ENCODE measurements around the gene DCLRE1C. TPM values are rescaled to one million over a fixed set of nuclear protein-coding genes. Genes with fewer than 3 reads are reported as not detected.

DCLRE1C gene
- total and polyA plus RNA-seq, 4 donors, result 0.93 to 9.9 (median 3.1) TPM

DNA sequence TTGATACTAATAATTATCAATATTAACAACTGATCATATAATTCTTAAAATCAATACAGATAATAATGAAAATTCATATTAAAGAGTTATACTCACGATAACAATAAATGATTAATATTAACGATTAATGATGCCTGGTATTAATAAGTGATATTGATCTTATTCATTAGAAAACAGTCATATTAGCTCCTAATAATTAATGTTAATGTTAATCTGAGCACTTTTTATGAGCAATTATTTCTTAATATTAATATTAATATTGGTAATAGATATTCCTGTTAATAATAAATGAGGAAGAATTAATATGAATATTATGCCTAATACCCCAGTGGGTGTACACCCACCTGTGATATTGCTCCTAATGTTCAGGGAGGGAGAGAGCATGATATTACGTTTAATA lies 28.8 kb upstream of the DCLRE1C start:
- Histone ChIP-seq H3K4me3 (ENCODE audit: low read depth in 1 of 3, low read length in 3 of 3) (no peak overlapping the region), H3K27ac (ENCODE audit: low read depth in 1 of 2, low read length in 2 of 2) (no peak overlapping the region), H3K27me3 (ENCODE audit: control insufficient read depth in 4 of 4, insufficient read depth in 4 of 4, low read length in 3 of 4) (no peaks in the 10 kb centered on the region), H3K4me1 (ENCODE audit: control insufficient read depth in 4 of 4, insufficient read depth in 4 of 4, low read length in 3 of 4) (no peaks in the 10 kb centered on the region), H3K9ac (ENCODE audit: low read depth in 1 of 2, low read length in 2 of 2) (no peak overlapping the region), H3K36me3 (ENCODE audit: control insufficient read depth in 4 of 4, insufficient read depth in 3 of 4, low read depth in 1 of 4, low read length in 3 of 4) (no peaks in the 10 kb centered on the region), H3K9me3 (ENCODE audit: control insufficient read depth in 4 of 4, low read length in 3 of 4) (no peaks in the 10 kb centered on the region)
- no peak for DNase-seq (ENCODE audit: low spot score)
- 86% methylated on average over 3 of the region's 3 CpGs for WGBS
- TF ChIP-seq YY1 (IDR thresholded peaks at IDR 0.05), result no peak
- TF ChIP-seq JUND (IDR thresholded peaks at IDR 0.05), result no peak
- no peak for TF ChIP-seq FOXA2 (IDR thresholded peaks at IDR 0.05)
- no peak for TF ChIP-seq TAF1 (conservative IDR thresholded peaks at IDR 0.05)
- TF ChIP-seq, protein P1, sequence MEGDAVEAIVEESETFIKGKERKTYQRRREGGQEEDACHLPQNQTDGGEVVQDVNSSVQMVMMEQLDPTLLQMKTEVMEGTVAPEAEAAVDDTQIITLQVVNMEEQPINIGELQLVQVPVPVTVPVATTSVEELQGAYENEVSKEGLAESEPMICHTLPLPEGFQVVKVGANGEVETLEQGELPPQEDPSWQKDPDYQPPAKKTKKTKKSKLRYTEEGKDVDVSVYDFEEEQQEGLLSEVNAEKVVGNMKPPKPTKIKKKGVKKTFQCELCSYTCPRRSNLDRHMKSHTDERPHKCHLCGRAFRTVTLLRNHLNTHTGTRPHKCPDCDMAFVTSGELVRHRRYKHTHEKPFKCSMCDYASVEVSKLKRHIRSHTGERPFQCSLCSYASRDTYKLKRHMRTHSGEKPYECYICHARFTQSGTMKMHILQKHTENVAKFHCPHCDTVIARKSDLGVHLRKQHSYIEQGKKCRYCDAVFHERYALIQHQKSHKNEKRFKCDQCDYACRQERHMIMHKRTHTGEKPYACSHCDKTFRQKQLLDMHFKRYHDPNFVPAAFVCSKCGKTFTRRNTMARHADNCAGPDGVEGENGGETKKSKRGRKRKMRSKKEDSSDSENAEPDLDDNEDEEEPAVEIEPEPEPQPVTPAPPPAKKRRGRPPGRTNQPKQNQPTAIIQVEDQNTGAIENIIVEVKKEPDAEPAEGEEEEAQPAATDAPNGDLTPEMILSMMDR (IDR thresholded peaks at IDR 0.05; ENCODE audit: low read depth, low read length, missing input control), result no peak
- no peak for TF ChIP-seq GABPA (IDR thresholded peaks at IDR 0.05 in 1 of 2, conservative IDR thresholded peaks at IDR 0.05 in 1 of 2)
- TF ChIP-seq, protein P2, sequence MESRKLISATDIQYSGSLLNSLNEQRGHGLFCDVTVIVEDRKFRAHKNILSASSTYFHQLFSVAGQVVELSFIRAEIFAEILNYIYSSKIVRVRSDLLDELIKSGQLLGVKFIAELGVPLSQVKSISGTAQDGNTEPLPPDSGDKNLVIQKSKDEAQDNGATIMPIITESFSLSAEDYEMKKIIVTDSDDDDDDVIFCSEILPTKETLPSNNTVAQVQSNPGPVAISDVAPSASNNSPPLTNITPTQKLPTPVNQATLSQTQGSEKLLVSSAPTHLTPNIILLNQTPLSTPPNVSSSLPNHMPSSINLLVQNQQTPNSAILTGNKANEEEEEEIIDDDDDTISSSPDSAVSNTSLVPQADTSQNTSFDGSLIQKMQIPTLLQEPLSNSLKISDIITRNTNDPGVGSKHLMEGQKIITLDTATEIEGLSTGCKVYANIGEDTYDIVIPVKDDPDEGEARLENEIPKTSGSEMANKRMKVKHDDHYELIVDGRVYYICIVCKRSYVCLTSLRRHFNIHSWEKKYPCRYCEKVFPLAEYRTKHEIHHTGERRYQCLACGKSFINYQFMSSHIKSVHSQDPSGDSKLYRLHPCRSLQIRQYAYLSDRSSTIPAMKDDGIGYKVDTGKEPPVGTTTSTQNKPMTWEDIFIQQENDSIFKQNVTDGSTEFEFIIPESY (IDR thresholded peaks at IDR 0.05), result no peak
- TF ChIP-seq, protein P3, sequence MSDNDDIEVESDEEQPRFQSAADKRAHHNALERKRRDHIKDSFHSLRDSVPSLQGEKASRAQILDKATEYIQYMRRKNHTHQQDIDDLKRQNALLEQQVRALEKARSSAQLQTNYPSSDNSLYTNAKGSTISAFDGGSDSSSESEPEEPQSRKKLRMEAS (IDR thresholded peaks at IDR 0.05), result no peak
- TF ChIP-seq EGR1 (IDR thresholded peaks at IDR 0.05; ENCODE audit: low read depth in 2 of 2), result no peak
- TF ChIP-seq SP1 (IDR thresholded peaks at IDR 0.05), result no peak
- no peak for TF ChIP-seq RXRA (IDR thresholded peaks at IDR 0.05)
- TF ChIP-seq, protein P4, sequence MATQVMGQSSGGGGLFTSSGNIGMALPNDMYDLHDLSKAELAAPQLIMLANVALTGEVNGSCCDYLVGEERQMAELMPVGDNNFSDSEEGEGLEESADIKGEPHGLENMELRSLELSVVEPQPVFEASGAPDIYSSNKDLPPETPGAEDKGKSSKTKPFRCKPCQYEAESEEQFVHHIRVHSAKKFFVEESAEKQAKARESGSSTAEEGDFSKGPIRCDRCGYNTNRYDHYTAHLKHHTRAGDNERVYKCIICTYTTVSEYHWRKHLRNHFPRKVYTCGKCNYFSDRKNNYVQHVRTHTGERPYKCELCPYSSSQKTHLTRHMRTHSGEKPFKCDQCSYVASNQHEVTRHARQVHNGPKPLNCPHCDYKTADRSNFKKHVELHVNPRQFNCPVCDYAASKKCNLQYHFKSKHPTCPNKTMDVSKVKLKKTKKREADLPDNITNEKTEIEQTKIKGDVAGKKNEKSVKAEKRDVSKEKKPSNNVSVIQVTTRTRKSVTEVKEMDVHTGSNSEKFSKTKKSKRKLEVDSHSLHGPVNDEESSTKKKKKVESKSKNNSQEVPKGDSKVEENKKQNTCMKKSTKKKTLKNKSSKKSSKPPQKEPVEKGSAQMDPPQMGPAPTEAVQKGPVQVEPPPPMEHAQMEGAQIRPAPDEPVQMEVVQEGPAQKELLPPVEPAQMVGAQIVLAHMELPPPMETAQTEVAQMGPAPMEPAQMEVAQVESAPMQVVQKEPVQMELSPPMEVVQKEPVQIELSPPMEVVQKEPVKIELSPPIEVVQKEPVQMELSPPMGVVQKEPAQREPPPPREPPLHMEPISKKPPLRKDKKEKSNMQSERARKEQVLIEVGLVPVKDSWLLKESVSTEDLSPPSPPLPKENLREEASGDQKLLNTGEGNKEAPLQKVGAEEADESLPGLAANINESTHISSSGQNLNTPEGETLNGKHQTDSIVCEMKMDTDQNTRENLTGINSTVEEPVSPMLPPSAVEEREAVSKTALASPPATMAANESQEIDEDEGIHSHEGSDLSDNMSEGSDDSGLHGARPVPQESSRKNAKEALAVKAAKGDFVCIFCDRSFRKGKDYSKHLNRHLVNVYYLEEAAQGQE (IDR thresholded peaks at IDR 0.05), result no peak
- TF ChIP-seq HNF4G (IDR thresholded peaks at IDR 0.05), result no peak
- TF ChIP-seq RAD21 (IDR thresholded peaks at IDR 0.05), result no peak
- TF ChIP-seq, protein P5, sequence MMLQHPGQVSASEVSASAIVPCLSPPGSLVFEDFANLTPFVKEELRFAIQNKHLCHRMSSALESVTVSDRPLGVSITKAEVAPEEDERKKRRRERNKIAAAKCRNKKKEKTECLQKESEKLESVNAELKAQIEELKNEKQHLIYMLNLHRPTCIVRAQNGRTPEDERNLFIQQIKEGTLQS (IDR thresholded peaks at IDR 0.05), result no peak
- no peak for TF ChIP-seq HNF4A (conservative IDR thresholded peaks at IDR 0.05)
